Neural progenitor cell (in vitro differentiated cells): Measurements from ENCODE around the gene CTIF. TPM values are rescaled to one million over a fixed set of nuclear protein-coding genes. Genes with fewer than 3 reads are reported as not detected.

Experiments used
- DNase-seq: peaks from one replicate; pipeline ENCODE4 v3.0.0-alpha.2; 2016; ENCODE audit warnings: low spot score
- H2AFZ ChIP-seq: fragments of 200-600 bp; sonication (generic); replicated peaks from 2 replicates; pipeline ENCODE4 v1.6.1; 2016; ENCODE audit warnings: antibody characterized with exemption
- H3F3A ChIP-seq: fragments of 200-600 bp; sonication (generic); 2 replicates; pipeline ENCODE4 v1.6.1; 2016; ENCODE audit warnings: antibody characterized with exemption, low read depth
- H3K27ac ChIP-seq: fragments of 200-600 bp; sonication (generic); 2 replicates; pipeline ENCODE4 v1.5.1; 2016; ENCODE audit warnings: mild to moderate bottlenecking
- H3K27me3 ChIP-seq: fragments of 200-600 bp; sonication (generic); 2 replicates; pipeline ENCODE4 v1.6.1; 2016; ENCODE audit warnings: mild to moderate bottlenecking, moderate library complexity
- H3K36me3 ChIP-seq: fragments of 200-600 bp; sonication (generic); 2 replicates; pipeline ENCODE4 v1.5.1; 2016
- H3K4me1 ChIP-seq: fragments of 200-600 bp; sonication (generic); 2 replicates; pipeline ENCODE4 v1.6.1; 2016; ENCODE audit warnings: mixed run types
- H3K4me2 ChIP-seq: fragments of 200-600 bp; sonication (generic); 2 replicates; pipeline ENCODE4 v1.6.1; 2016
- H3K4me3 ChIP-seq: fragments of 200-600 bp; sonication (generic); 2 replicates; pipeline ENCODE4 v1.5.1; 2016
- H3K79me2 ChIP-seq: fragments of 200-600 bp; sonication (generic); 2 replicates; pipeline ENCODE4 v1.6.1; 2016; ENCODE audit warnings: low read depth
- H3K9ac ChIP-seq: fragments of 200-600 bp; sonication (generic); 2 replicates; pipeline ENCODE4 v1.6.1; 2016
- H3K9me3 ChIP-seq: fragments of 200-600 bp; sonication (generic); 2 replicates; pipeline ENCODE4 v1.5.1; 2016; ENCODE audit warnings: low read depth
- H4K20me1 ChIP-seq: fragments of 200-600 bp; sonication (generic); 2 replicates; pipeline ENCODE4 v1.6.1; 2016; ENCODE audit warnings: low read depth
- H3K27ac Mint-ChIP-seq: 3 replicates; pipeline ENCODE4 v1.8.0; 2021; ENCODE audit warnings: mixed read lengths
- H3K27me3 Mint-ChIP-seq: 2 replicates; pipeline ENCODE4 v1.8.0; 2022; ENCODE audit warnings: low read depth, mild to moderate bottlenecking, inconsistent platforms, moderate library complexity, mixed read lengths; ENCODE audit not compliant: insufficient read depth
- H3K36me3 Mint-ChIP-seq: 3 replicates; pipeline ENCODE4 v1.8.0; 2021; ENCODE audit warnings: mixed read lengths
- H3K4me1 Mint-ChIP-seq: 3 replicates; pipeline ENCODE4 v1.8.0; 2021; ENCODE audit warnings: mixed read lengths
- H3K4me3 Mint-ChIP-seq: 3 replicates; pipeline ENCODE4 v1.8.0; 2021; ENCODE audit warnings: mild to moderate bottlenecking, moderate library complexity, mixed read lengths
- H3K9me3 Mint-ChIP-seq: 3 replicates; pipeline ENCODE4 v1.8.0; 2020; ENCODE audit warnings: mixed read lengths
- EZH2 ChIP-seq: fragments of 200-600 bp; sonication (generic); IDR thresholded peaks from 2 replicates; pipeline ENCODE4 v1.6.1; 2017; ENCODE audit warnings: antibody characterized with exemption, mild to moderate bottlenecking, moderate library complexity
- EZH2phosphoT487 ChIP-seq: fragments of 200-600 bp; sonication (generic); IDR thresholded peaks from 2 replicates; pipeline ENCODE4 v1.6.1; 2017; ENCODE audit warnings: antibody characterized with exemption
- total RNA-seq: library from RNA; depleted of rRNA; stranded (reverse); fragments of >200 nt; gene quantifications from 2 replicates; pipeline ENCODE4 v1.2.3, GENCODE V29; 2015; ENCODE audit warnings: low replicate concordance
- TF ChIP-seq, protein P1 (sequence below): fragments of 200-600 bp; sonication (generic); IDR thresholded peaks from 2 replicates; pipeline ENCODE4 v1.5.1; 2017; ENCODE audit warnings: antibody characterized with exemption, mild to moderate bottlenecking

The CTIF gene
- total RNA-seq, 1 donor from 2014 or later = 17.6 TPM

- no peaks in the 10 kb centered on the region for H3K79me2 ChIP-seq
- Mint-ChIP-seq H3K27me3 (no peaks in the 10 kb centered on the region), H3K4me3 (no peak overlapping the region), H3K27ac (no peak overlapping the region), H3K36me3 (peaks cover 10% of the 10 kb centered on the region), H3K4me1 (peaks cover 32% of the 10 kb centered on the region), H3K9me3 (peaks cover 4% of the 10 kb centered on the region)
- no peaks in the 10 kb centered on the region for H3K9me3 ChIP-seq
- H3K4me2 ChIP-seq = no peak overlapping the region
- H2AFZ ChIP-seq = no peak overlapping the region
- no peak overlapping the region for H3K4me3 ChIP-seq
- TF ChIP-seq, protein P1, sequence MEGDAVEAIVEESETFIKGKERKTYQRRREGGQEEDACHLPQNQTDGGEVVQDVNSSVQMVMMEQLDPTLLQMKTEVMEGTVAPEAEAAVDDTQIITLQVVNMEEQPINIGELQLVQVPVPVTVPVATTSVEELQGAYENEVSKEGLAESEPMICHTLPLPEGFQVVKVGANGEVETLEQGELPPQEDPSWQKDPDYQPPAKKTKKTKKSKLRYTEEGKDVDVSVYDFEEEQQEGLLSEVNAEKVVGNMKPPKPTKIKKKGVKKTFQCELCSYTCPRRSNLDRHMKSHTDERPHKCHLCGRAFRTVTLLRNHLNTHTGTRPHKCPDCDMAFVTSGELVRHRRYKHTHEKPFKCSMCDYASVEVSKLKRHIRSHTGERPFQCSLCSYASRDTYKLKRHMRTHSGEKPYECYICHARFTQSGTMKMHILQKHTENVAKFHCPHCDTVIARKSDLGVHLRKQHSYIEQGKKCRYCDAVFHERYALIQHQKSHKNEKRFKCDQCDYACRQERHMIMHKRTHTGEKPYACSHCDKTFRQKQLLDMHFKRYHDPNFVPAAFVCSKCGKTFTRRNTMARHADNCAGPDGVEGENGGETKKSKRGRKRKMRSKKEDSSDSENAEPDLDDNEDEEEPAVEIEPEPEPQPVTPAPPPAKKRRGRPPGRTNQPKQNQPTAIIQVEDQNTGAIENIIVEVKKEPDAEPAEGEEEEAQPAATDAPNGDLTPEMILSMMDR = peak; percentile 89
- no peak for TF ChIP-seq EZH2
- H3K4me1 ChIP-seq = no peaks in the 10 kb centered on the region
- H3F3A ChIP-seq = no peaks in the 10 kb centered on the region
- DNase-seq = peak; percentile 72
- H3K27ac ChIP-seq = no peak overlapping the region
- H4K20me1 ChIP-seq = no peaks in the 10 kb centered on the region
- no peaks in the 10 kb centered on the region for H3K36me3 ChIP-seq
- H3K9ac ChIP-seq = no peak overlapping the region
- no peaks in the 10 kb centered on the region for H3K27me3 ChIP-seq
Measured at GRCh38 chr18:48663931-48664847, 125.4 kb downstream of the CTIF start.

DNA sequence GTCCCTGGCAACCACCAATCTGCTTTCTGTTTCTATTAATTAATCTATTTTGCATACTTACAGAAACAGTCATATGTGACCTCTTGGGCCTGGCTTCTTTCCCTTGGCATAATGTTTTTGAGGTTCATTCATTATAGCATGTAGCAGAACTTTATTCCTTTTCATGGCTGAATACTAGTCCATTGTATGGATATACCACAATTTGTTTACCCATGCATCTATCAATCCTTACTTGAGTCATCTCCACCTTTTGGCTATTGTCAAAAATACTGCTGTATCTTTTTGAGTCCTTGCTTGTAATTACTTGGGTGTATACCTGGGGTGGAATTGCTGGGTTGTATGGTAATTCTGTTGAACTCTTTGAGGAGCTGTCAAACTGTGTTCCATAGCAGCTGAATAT, 126.8 kb downstream of the CTIF start:
- Histone ChIP-seq H3K27me3 (no peaks in the 10 kb centered on the region), H2AFZ (no peak overlapping the region), H3K4me3 (no peak overlapping the region), H3K36me3 (no peaks in the 10 kb centered on the region), H3K9ac (no peak overlapping the region), H4K20me1 (no peaks in the 10 kb centered on the region), H3F3A (no peaks in the 10 kb centered on the region), H3K27ac (no peak overlapping the region), H3K4me2 (no peak overlapping the region), H3K4me1 (no peaks in the 10 kb centered on the region), H3K9me3 (no peaks in the 10 kb centered on the region), H3K79me2 (no peaks in the 10 kb centered on the region)
- H3K36me3 Mint-ChIP-seq = peaks cover 12% of the 10 kb centered on the region
- no peak overlapping the region for H3K27ac Mint-ChIP-seq
- H3K4me3 Mint-ChIP-seq = no peak overlapping the region
- TF ChIP-seq EZH2phosphoT487 (no peak), EZH2 (no peak)
- TF ChIP-seq, protein P1 = no peak
- H3K4me1 Mint-ChIP-seq = peaks cover 31% of the 10 kb centered on the region
- peaks cover 10% of the 10 kb centered on the region for H3K9me3 Mint-ChIP-seq
- no peak for DNase-seq
- no peaks in the 10 kb centered on the region for H3K27me3 Mint-ChIP-seq

- no peaks in the 10 kb centered on the region for H4K20me1 ChIP-seq
- no peak overlapping the region for H2AFZ ChIP-seq
- H3K36me3 Mint-ChIP-seq = peaks cover 21% of the 10 kb centered on the region
- no peak overlapping the region for H3K4me3 ChIP-seq
- TF ChIP-seq EZH2phosphoT487 (no peak), EZH2 (no peak)
- TF ChIP-seq, protein P1 = no peak
- DNase-seq = no peak
- no peaks in the 10 kb centered on the region for H3F3A ChIP-seq
- H3K27me3 ChIP-seq = no peaks in the 10 kb centered on the region
- no peaks in the 10 kb centered on the region for H3K79me2 ChIP-seq
- H3K4me3 Mint-ChIP-seq = no peak overlapping the region
- peaks cover 22% of the 10 kb centered on the region for H3K4me1 Mint-ChIP-seq
- no peaks in the 10 kb centered on the region for H3K36me3 ChIP-seq
- H3K4me2 ChIP-seq = no peak overlapping the region
- H3K9me3 Mint-ChIP-seq = peaks cover 19% of the 10 kb centered on the region
- H3K27me3 Mint-ChIP-seq = no peaks in the 10 kb centered on the region
- no peak overlapping the region for H3K27ac Mint-ChIP-seq
- peaks cover 7% of the 10 kb centered on the region for H3K9me3 ChIP-seq
- H3K9ac ChIP-seq = no peak overlapping the region
- H3K27ac ChIP-seq = no peak overlapping the region
- no peaks in the 10 kb centered on the region for H3K4me1 ChIP-seq
Measured at GRCh38 chr18:48666613-48667012, 127.8 kb downstream of the CTIF start.
